GM13977 (cell line): Measurements from ENCODE around the gene CNGA1.

Source experiments
- DNase-seq: peaks from one replicate; pipeline ENCODE4 v3.0.0; 2012; ENCODE audit warnings: low spot score
- CTCF ChIP-seq: IDR thresholded peaks from 2 replicates; pipeline ENCODE4 v1.5.1; 2012; ENCODE audit warnings: mild to moderate bottlenecking, control low read depth; ENCODE audit not compliant: insufficient read depth; ENCODE audit errors: extremely low read depth, missing control alignments
- in situ Hi-C: fragments of 300-500 bp; cut with MboI; formaldehyde crosslinking; loops from one replicate; pipeline ENCODE4 v1.12.0; 2022; ENCODE audit warnings: low sequenced_read_pairs, low pct_unique_long_range_greater_than_20kb, mixed read lengths, inconsistent platforms; ENCODE audit not compliant: unreplicated experiment

The CNGA1 gene

GRCh38 chr4:48025005-48025404, 8.5 kb upstream of the CNGA1 start:
- DNase-seq = no peak
- TF ChIP-seq CTCF = no peak
- in situ Hi-C loops = no loop called here

GRCh38 chr4:48024522-48024921, 8.0 kb upstream of the CNGA1 start:
- in situ Hi-C loops = no loop called here
- TF ChIP-seq CTCF = no peak
- DNase-seq = no peak

- in situ Hi-C loops = no loop called here
- no peak for DNase-seq
- no peak for TF ChIP-seq CTCF
Observed at GRCh38 chr4:48022192-48022799, 5.8 kb upstream of the CNGA1 start.

- DNase-seq = no peak
- TF ChIP-seq CTCF = no peak
- in situ Hi-C loops = no loop called here
Observed at GRCh38 chr4:48021100-48021499, 4.6 kb upstream of the CNGA1 start.

GRCh38 chr4:48018112-48018511, 1.6 kb upstream of the CNGA1 start:
- in situ Hi-C loops = loop anchor here (10.0 kb wide), 1 partner anchor 67 kb away; no protein-coding TSS in a partner anchor
- TF ChIP-seq CTCF = no peak
- DNase-seq = no peak

GRCh38 chr4:48017108-48017571, 659 bp upstream of the CNGA1 start:
- in situ Hi-C loops = loop anchor here (10.0 kb wide), 1 partner anchor 68 kb away; no protein-coding TSS in a partner anchor
- no peak for TF ChIP-seq CTCF
- DNase-seq = peak; percentile 45

- TF ChIP-seq CTCF = no peak
- no peak for DNase-seq
- in situ Hi-C loops = loop anchor here (10.0 kb wide), 1 partner anchor 69 kb away; no protein-coding TSS in a partner anchor
Observed at GRCh38 chr4:48015678-48016077, 803 bp downstream of the CNGA1 start.
